Mesothelial cell of epicardium (in vitro differentiated cells): ENCODE measurements around the gene SLCO3A1. TPM values are rescaled to one million over a fixed set of nuclear protein-coding genes. Genes with fewer than 3 reads are reported as not detected.

ENCODE experiments used
- DNase-seq, 2 experiments: peaks; one replicate each; pipeline ENCODE4 v3.0.0; 2021; ENCODE audit warnings: low spot score in 2 of 2; ENCODE audit not compliant: unreplicated experiment in 2 of 2
- H3K27ac Mint-ChIP-seq: 2 replicates; pipeline ENCODE4 v1.8.0; 2021; ENCODE audit warnings: mixed read lengths
- H3K27me3 Mint-ChIP-seq: 2 replicates; pipeline ENCODE4 v1.8.0; 2021; ENCODE audit warnings: low read depth, mixed read lengths
- H3K36me3 Mint-ChIP-seq: 2 replicates; pipeline ENCODE4 v1.8.0; 2021; ENCODE audit warnings: mixed read lengths
- H3K4me1 Mint-ChIP-seq: 2 replicates; pipeline ENCODE4 v1.8.0; 2021; ENCODE audit warnings: mixed read lengths
- H3K4me3 Mint-ChIP-seq: 2 replicates; pipeline ENCODE4 v1.8.0; 2021; ENCODE audit warnings: mild to moderate bottlenecking, moderate library complexity, mixed read lengths
- H3K9me3 Mint-ChIP-seq: 2 replicates; pipeline ENCODE4 v1.8.0; 2021; ENCODE audit warnings: mixed read lengths
- CTCF ChIP-seq: fragments of 200-600 bp; sonication (generic); IDR thresholded peaks from one replicate; pipeline ENCODE4 v1.5.0; 2021; ENCODE audit warnings: antibody characterized with exemption; ENCODE audit not compliant: unreplicated experiment
- total RNA-seq: library from RNA; stranded (reverse); gene quantifications from 3 replicates; pipeline ENCODE4 v1.2.1, GENCODE V29; 2021

SLCO3A1 gene
- total RNA-seq, 1 donor from 2014 or later = 1.9 TPM

DNA sequence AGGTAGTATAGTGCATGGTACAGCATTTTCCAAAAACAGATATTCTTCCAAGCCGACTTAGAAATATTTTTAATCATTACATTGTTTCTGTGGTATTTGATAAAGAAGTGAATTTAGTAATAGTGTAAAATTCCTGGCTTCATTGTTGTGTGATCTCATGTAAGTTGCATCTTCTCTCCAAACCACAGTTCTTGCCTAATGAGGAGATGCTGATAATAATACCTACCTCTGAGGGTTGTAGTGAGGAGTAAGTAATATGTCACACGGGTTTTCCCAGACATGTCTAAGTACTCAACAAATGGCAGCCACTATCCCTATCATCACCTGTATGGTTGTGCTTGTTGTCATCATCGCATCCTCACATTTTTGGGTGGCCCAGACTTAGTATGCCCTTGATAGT lies 167.3 kb downstream of the SLCO3A1 start:
- Mint-ChIP-seq H3K9me3 (no peaks in the 10 kb centered on the region), H3K4me3 (no peak overlapping the region), H3K27me3 (peaks cover 78% of the 10 kb centered on the region), H3K36me3 (no peaks in the 10 kb centered on the region), H3K27ac (no peak overlapping the region), H3K4me1 (no peaks in the 10 kb centered on the region)
- no peak for TF ChIP-seq CTCF
- no peak for DNase-seq

DNA sequence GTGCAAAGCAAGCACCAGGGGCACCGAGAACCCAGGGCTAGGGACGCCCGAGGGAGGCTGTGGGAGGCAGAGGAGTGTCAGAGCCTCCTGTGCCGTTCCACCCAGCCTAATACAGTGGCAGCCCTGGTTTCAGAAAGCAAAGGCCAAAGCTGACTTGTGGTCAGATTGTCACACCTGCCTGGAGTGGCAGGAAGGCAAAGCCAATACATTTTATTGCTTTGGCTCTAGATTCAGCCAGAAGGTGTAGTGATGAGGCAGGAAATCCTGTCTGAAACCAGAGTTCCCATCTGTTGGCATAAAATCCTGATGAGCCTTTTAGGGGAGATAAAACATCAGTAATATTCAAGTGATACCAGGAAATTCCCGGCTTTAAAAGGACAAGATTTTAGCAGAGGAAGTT lies 168.3 kb downstream of the SLCO3A1 start:
- H3K27ac Mint-ChIP-seq = no peak overlapping the region
- no peaks in the 10 kb centered on the region for H3K4me1 Mint-ChIP-seq
- no peak for DNase-seq
- H3K4me3 Mint-ChIP-seq = no peak overlapping the region
- no peaks in the 10 kb centered on the region for H3K9me3 Mint-ChIP-seq
- no peak for TF ChIP-seq CTCF
- H3K36me3 Mint-ChIP-seq = no peaks in the 10 kb centered on the region
- H3K27me3 Mint-ChIP-seq = peaks cover 78% of the 10 kb centered on the region

GRCh38 chr15:92023965-92024364 lies 170.5 kb downstream of the SLCO3A1 start:
- Mint-ChIP-seq H3K27me3 (peaks cover 69% of the 10 kb centered on the region), H3K9me3 (no peaks in the 10 kb centered on the region), H3K4me3 (no peak overlapping the region), H3K27ac (no peak overlapping the region), H3K4me1 (peaks cover 1% of the 10 kb centered on the region), H3K36me3 (no peaks in the 10 kb centered on the region)
- no peak for TF ChIP-seq CTCF
- DNase-seq = no peak

- H3K36me3 Mint-ChIP-seq = no peaks in the 10 kb centered on the region
Observed at GRCh38 chr15:92025706-92026270, 172.3 kb downstream of the SLCO3A1 start.

DNA sequence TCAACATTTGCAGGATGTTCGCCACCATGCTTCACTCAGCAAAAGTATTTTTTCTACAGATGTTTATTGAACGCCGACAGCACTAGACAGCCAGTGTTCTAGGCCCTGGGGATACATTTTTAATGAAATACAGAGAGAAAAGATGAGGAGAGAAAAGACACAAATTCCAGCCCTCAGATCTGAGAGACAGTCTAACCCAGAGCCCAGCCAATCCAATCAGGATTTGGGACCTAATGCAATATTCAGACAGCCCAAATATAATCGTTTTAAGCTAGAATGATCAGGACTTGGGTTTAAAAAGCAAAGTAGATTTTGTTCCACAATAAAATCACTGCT lies 174.8 kb downstream of the SLCO3A1 start:
- H3K36me3 Mint-ChIP-seq = no peaks in the 10 kb centered on the region
- H3K9me3 Mint-ChIP-seq = no peaks in the 10 kb centered on the region
- no peak overlapping the region for H3K27ac Mint-ChIP-seq
- peaks cover 59% of the 10 kb centered on the region for H3K27me3 Mint-ChIP-seq
- TF ChIP-seq CTCF = no peak
- H3K4me3 Mint-ChIP-seq = no peak overlapping the region
- DNase-seq = no peak
- H3K4me1 Mint-ChIP-seq = peaks cover 1% of the 10 kb centered on the region

More at GRCh38 chr15:92025706-92026270, 172.3 kb downstream of the SLCO3A1 start:
- H3K4me3 Mint-ChIP-seq = no peak overlapping the region
- H3K9me3 Mint-ChIP-seq = no peaks in the 10 kb centered on the region
- no peak overlapping the region for H3K27ac Mint-ChIP-seq
- peaks cover 1% of the 10 kb centered on the region for H3K4me1 Mint-ChIP-seq
- no peak for TF ChIP-seq CTCF
- peaks cover 55% of the 10 kb centered on the region for H3K27me3 Mint-ChIP-seq
- no peak for DNase-seq

- TF ChIP-seq CTCF = no peak
- DNase-seq = no peak
- no peaks in the 10 kb centered on the region for H3K9me3 Mint-ChIP-seq
- H3K4me3 Mint-ChIP-seq = no peak overlapping the region
- no peak overlapping the region for H3K27ac Mint-ChIP-seq
- H3K27me3 Mint-ChIP-seq = peaks cover 63% of the 10 kb centered on the region
- peaks cover 1% of the 10 kb centered on the region for H3K4me1 Mint-ChIP-seq
- H3K36me3 Mint-ChIP-seq = no peaks in the 10 kb centered on the region
Observed at GRCh38 chr15:92029767-92030166, 176.3 kb downstream of the SLCO3A1 start.
